Keratinocyte (primary cell): Measurements from ENCODE around the gene AKT1.

Experiments
- EZH2 ChIP-seq: IDR thresholded peaks from one replicate; pipeline ENCODE4 v1.6.1; 2012; ENCODE audit warnings: inconsistent platforms, mild to moderate bottlenecking, low read length, moderate library complexity
- TF ChIP-seq, protein P1 (sequence below), 3 experiments: IDR thresholded peaks in 1 of 3; conservative IDR thresholded peaks in 1 of 3; optimal IDR thresholded peaks in 1 of 3; 2 replicates in 2 of 3; 3 replicates in 1 of 3; pipeline versions ENCODE3 to v1.5.1; 2011; ENCODE audit warnings: low read length in 3 of 3, mild to moderate bottlenecking in 3 of 3, moderate library complexity in 2 of 3, control low read depth in 1 of 3, inconsistent platforms in 1 of 3; ENCODE audit not compliant: insufficient read depth in 2 of 3; ENCODE audit errors: extremely low read depth in 1 of 3

DNA sequence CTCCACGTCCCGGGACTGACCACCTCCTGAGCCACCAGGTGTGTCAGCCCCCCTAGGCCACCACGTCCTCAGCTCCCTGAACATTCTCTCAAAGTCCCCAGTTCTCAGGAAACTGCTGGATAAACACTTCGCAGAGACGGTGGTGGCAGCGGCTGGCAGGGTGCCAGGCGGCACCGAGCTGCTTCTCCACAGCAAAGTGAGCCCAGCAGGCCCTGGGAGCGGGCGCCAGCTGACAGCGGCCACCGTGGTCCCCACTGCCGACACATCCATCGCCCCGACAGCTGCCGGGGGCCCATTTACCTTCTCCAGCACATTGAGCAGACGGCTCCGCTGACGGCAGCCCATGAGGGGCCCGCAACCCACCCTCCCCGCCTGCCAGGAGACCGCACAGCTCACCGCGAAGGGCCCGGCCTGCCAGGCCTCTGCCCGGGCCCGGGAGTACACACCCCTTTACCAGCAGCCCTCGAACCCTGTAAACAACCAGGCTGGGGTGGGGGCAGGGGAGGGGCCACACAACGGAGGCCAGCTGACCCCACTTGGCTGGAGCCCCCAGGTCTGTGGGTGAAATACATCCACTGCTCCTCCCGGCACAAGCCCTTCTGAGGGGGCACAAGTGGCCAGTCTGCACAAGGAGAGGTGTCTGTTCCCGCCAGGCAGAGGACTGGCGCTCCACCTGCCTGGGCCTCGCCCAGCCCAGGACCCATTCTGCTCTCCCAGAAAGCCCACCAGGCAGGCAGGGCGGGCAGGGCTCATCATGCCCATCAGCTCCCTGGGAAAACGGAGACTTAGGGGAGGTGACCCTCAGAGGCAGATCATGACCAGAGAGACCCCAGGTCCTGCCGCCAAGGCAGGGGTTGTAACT is 10.5 kb downstream of the AKT1 start:
- TF ChIP-seq, protein P1, sequence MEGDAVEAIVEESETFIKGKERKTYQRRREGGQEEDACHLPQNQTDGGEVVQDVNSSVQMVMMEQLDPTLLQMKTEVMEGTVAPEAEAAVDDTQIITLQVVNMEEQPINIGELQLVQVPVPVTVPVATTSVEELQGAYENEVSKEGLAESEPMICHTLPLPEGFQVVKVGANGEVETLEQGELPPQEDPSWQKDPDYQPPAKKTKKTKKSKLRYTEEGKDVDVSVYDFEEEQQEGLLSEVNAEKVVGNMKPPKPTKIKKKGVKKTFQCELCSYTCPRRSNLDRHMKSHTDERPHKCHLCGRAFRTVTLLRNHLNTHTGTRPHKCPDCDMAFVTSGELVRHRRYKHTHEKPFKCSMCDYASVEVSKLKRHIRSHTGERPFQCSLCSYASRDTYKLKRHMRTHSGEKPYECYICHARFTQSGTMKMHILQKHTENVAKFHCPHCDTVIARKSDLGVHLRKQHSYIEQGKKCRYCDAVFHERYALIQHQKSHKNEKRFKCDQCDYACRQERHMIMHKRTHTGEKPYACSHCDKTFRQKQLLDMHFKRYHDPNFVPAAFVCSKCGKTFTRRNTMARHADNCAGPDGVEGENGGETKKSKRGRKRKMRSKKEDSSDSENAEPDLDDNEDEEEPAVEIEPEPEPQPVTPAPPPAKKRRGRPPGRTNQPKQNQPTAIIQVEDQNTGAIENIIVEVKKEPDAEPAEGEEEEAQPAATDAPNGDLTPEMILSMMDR (optimal IDR thresholded peaks at IDR 0.05 in 1 of 3, IDR thresholded peaks at IDR 0.05 in 1 of 3, conservative IDR thresholded peaks at IDR 0.05 in 1 of 3; ENCODE audit: extremely low read depth in 1 of 3, insufficient read depth in 2 of 3, low read length in 3 of 3), result no peak
- no peak for TF ChIP-seq EZH2
